HG03066 (cell line): ENCODE results near the gene TMEM39A.

Experiments
- ATAC-seq: cut with Tn5 transposase; IDR thresholded peaks from one replicate; pipeline ENCODE4 v1.9.1; 2021; ENCODE audit warnings: low read depth; ENCODE audit not compliant: unreplicated experiment

TMEM39A gene

GRCh38 chr3:119463171-119464169 lies at the start of gene TMEM39A:
TSS of gene TMEM39A (minus strand) at chr3:119463615. CDS start at chr3:119462074, 1,541 bp downstream.
- peak; percentile 93 for ATAC-seq

- no peak for ATAC-seq
Observed at GRCh38 chr3:119510690-119511089, 47.3 kb upstream of the TMEM39A start.

GRCh38 chr3:119508172-119508845 lies 44.9 kb upstream of the TMEM39A start:
- ATAC-seq = peak; percentile 69

GRCh38 chr3:119507404-119507803 lies 44.0 kb upstream of the TMEM39A start:
- ATAC-seq = no peak

- ATAC-seq = no peak
Observed at GRCh38 chr3:119506631-119507030, 43.2 kb upstream of the TMEM39A start.

- no peak for ATAC-seq
Observed at GRCh38 chr3:119500901-119501300, 37.5 kb upstream of the TMEM39A start.

GRCh38 chr3:119500265-119500664 lies 36.9 kb upstream of the TMEM39A start:
- ATAC-seq = no peak

GRCh38 chr3:119498186-119499011 lies 35.0 kb upstream of the TMEM39A start, which contains the start of gene TIMMDC1:
TSS of gene TIMMDC1 (plus strand) at chr3:119498547. CDS start at chr3:119498734, 187 bp downstream.
- peak; percentile 99 for ATAC-seq

GRCh38 chr3:119497820-119498185 lies 34.4 kb upstream of the TMEM39A start:
- ATAC-seq = no peak

- no peak for ATAC-seq
Observed at GRCh38 chr3:119494597-119494996, 31.2 kb upstream of the TMEM39A start.

- ATAC-seq = no peak
Observed at GRCh38 chr3:119492810-119493209, 29.4 kb upstream of the TMEM39A start.

- no peak for ATAC-seq
Observed at GRCh38 chr3:119492128-119492527, 28.7 kb upstream of the TMEM39A start.

GRCh38 chr3:119490153-119490552 lies 26.7 kb upstream of the TMEM39A start:
- no peak for ATAC-seq

GRCh38 chr3:119485563-119485962 lies 22.1 kb upstream of the TMEM39A start:
- no peak for ATAC-seq

- no peak for ATAC-seq
Observed at GRCh38 chr3:119483101-119483500, 19.7 kb upstream of the TMEM39A start.

- no peak for ATAC-seq
Observed at GRCh38 chr3:119481079-119481478, 17.7 kb upstream of the TMEM39A start.

- ATAC-seq = no peak
Observed at GRCh38 chr3:119470866-119471265, 7.5 kb upstream of the TMEM39A start.

- no peak for ATAC-seq
Observed at GRCh38 chr3:119469418-119470189, 6.2 kb upstream of the TMEM39A start.

- ATAC-seq = no peak
Observed at GRCh38 chr3:119468041-119468440, 4.6 kb upstream of the TMEM39A start.

- no peak for ATAC-seq
Observed at GRCh38 chr3:119457246-119457645, 6.2 kb downstream of the TMEM39A start.
